Mesendoderm (in vitro differentiated cells): ENCODE data around the gene CPNE4.

Experiments used
- DNase-seq: peaks from one replicate; pipeline ENCODE4 v3.0.0; 2013
- H2AK5ac ChIP-seq: 2 replicates; pipeline ENCODE4 v1.6.1; 2013; ENCODE audit warnings: low read length, inconsistent platforms
- H2BK120ac ChIP-seq: 2 replicates; pipeline ENCODE4 v1.6.1; 2013; ENCODE audit warnings: low read depth, mild to moderate bottlenecking, low read length, moderate library complexity, mixed read lengths
- H2BK15ac ChIP-seq: replicated peaks from 2 replicates; pipeline ENCODE4 v1.6.1; 2013; ENCODE audit warnings: low read depth, mild to moderate bottlenecking, moderate library complexity
- H2BK5ac ChIP-seq: 2 replicates; pipeline ENCODE4 v1.6.1; 2013; ENCODE audit warnings: low read length, inconsistent platforms
- H3K18ac ChIP-seq: 2 replicates; pipeline ENCODE4 v1.6.1; 2013; ENCODE audit warnings: mild to moderate bottlenecking, low read length, mixed read lengths
- H3K23ac ChIP-seq: one replicate; pipeline ENCODE4 v1.6.1; 2013; ENCODE audit warnings: low read length
- H3K27ac ChIP-seq: 2 replicates; pipeline ENCODE4 v1.5.1; 2013; ENCODE audit warnings: low read depth, mild to moderate bottlenecking, inconsistent platforms, low read length, moderate library complexity
- H3K27me3 ChIP-seq: 2 replicates; pipeline ENCODE4 v1.6.1; 2013; ENCODE audit warnings: low read length, control low read depth, mild to moderate bottlenecking, inconsistent platforms; ENCODE audit not compliant: insufficient read depth, poor library complexity
- H3K36me3 ChIP-seq: 2 replicates; pipeline ENCODE4 v1.6.1; 2013; ENCODE audit warnings: low read length, inconsistent platforms; ENCODE audit not compliant: control insufficient read depth, insufficient read depth
- H3K4ac ChIP-seq: one replicate; pipeline ENCODE4 v1.6.1; 2013; ENCODE audit warnings: low read depth, mild to moderate bottlenecking, low read length, moderate library complexity
- H3K4me1 ChIP-seq: 2 replicates; pipeline ENCODE4 v1.6.1; 2013; ENCODE audit warnings: low read depth, low read length, inconsistent platforms; ENCODE audit not compliant: control insufficient read depth
- H3K4me2 ChIP-seq: 2 replicates; pipeline ENCODE4 v1.6.1; 2013; ENCODE audit warnings: low read length
- H3K4me3 ChIP-seq: 2 replicates; pipeline ENCODE4 v1.5.1; 2013; ENCODE audit warnings: mild to moderate bottlenecking, low read length
- H3K56ac ChIP-seq: one replicate; pipeline ENCODE4 v1.6.1; 2013; ENCODE audit warnings: low read length
- H3K79me1 ChIP-seq: 2 replicates; pipeline ENCODE4 v1.6.1; 2013; ENCODE audit warnings: low read length, inconsistent platforms
- H3K79me2 ChIP-seq: 2 replicates; pipeline ENCODE4 v1.6.1; 2013; ENCODE audit warnings: mild to moderate bottlenecking, low read length; ENCODE audit not compliant: control insufficient read depth, insufficient read depth
- H3K9ac ChIP-seq: 2 replicates; pipeline ENCODE4 v1.6.1; 2013; ENCODE audit warnings: low read length, inconsistent platforms
- H4K5ac ChIP-seq: one replicate; pipeline ENCODE4 v1.6.1; 2013; ENCODE audit warnings: low read length
- H4K8ac ChIP-seq: one replicate; pipeline ENCODE4 v1.6.1; 2013; ENCODE audit warnings: low read depth, mild to moderate bottlenecking, control low read depth, low read length, moderate library complexity
- WGBS: extraction: QIAGEN DNeasy Blood & Tissue Kit; methylation state at CpG from one replicate; pipeline ENCODE4 v1.1.7; 2013; ENCODE audit warnings: low lambda C conversion rate, missing lambda C conversion rate; ENCODE audit not compliant: insufficient coverage; ENCODE audit errors: extremely low coverage; 5-methylcytosine and 5-hydroxymethylcytosine counted together

CPNE4 gene

GRCh38 chr3:131560795-131561194 is 474.0 kb downstream of the CPNE4 start:
- no peak for DNase-seq
- no CpG with 5 or more reads among the region's 3 CpGs for WGBS

GRCh38 chr3:131555456-131555855 is 479.4 kb downstream of the CPNE4 start:
- no peaks in the 10 kb centered on the region for H3K27me3 ChIP-seq
- no peak overlapping the region for H3K4ac ChIP-seq
- H3K4me2 ChIP-seq = no peak overlapping the region
- DNase-seq = no peak
- no CpG with 5 or more reads among the region's 2 CpGs for WGBS
- H3K27ac ChIP-seq = no peak overlapping the region
- no peaks in the 10 kb centered on the region for H3K36me3 ChIP-seq
- no peak overlapping the region for H2BK5ac ChIP-seq
- no peak overlapping the region for H4K5ac ChIP-seq
- H2BK120ac ChIP-seq = no peak overlapping the region
- no peak overlapping the region for H3K56ac ChIP-seq
- H3K79me1 ChIP-seq = no peaks in the 10 kb centered on the region
- no peak overlapping the region for H3K18ac ChIP-seq
- no peak overlapping the region for H3K9ac ChIP-seq
- no peak overlapping the region for H2BK15ac ChIP-seq
- no peak overlapping the region for H3K23ac ChIP-seq
- peaks cover 2% of the 10 kb centered on the region for H3K4me1 ChIP-seq
- no peak overlapping the region for H2AK5ac ChIP-seq
- H4K8ac ChIP-seq = no peak overlapping the region
- H3K4me3 ChIP-seq = no peak overlapping the region
- no peaks in the 10 kb centered on the region for H3K79me2 ChIP-seq

More at GRCh38 chr3:131560795-131561194, 474.0 kb downstream of the CPNE4 start:
- Histone ChIP-seq H3K9ac (no peak overlapping the region), H3K23ac (no peak overlapping the region), H2BK120ac (no peak overlapping the region), H3K27me3 (no peaks in the 10 kb centered on the region), H3K4me1 (no peaks in the 10 kb centered on the region), H3K4ac (no peak overlapping the region), H3K27ac (no peak overlapping the region), H3K4me3 (no peak overlapping the region), H4K8ac (no peak overlapping the region), H2BK15ac (no peak overlapping the region), H3K56ac (no peak overlapping the region), H2BK5ac (no peak overlapping the region), H3K79me2 (no peaks in the 10 kb centered on the region), H3K36me3 (no peaks in the 10 kb centered on the region), H2AK5ac (no peak overlapping the region), H3K4me2 (no peak overlapping the region), H3K79me1 (no peaks in the 10 kb centered on the region), H4K5ac (no peak overlapping the region), H3K18ac (no peak overlapping the region)

- Histone ChIP-seq H3K27ac (no peak overlapping the region), H3K56ac (peak overlapping the region; percentile 27), H4K5ac (no peak overlapping the region), H3K4me1 (peaks cover 2% of the 10 kb centered on the region), H3K23ac (no peak overlapping the region), H3K18ac (no peak overlapping the region), H3K4me3 (no peak overlapping the region), H3K27me3 (no peaks in the 10 kb centered on the region), H2AK5ac (no peak overlapping the region), H3K9ac (no peak overlapping the region), H2BK120ac (no peak overlapping the region), H3K4ac (no peak overlapping the region), H3K79me1 (no peaks in the 10 kb centered on the region), H3K79me2 (no peaks in the 10 kb centered on the region), H4K8ac (no peak overlapping the region), H3K36me3 (no peaks in the 10 kb centered on the region), H2BK5ac (no peak overlapping the region), H3K4me2 (no peak overlapping the region), H2BK15ac (no peak overlapping the region)
- no peak for DNase-seq
- no CpG with 5 or more reads among the region's 3 CpGs for WGBS
These were observed 481.1 kb downstream of the CPNE4 start for GRCh38 chr3:131553495-131554247.

DNA sequence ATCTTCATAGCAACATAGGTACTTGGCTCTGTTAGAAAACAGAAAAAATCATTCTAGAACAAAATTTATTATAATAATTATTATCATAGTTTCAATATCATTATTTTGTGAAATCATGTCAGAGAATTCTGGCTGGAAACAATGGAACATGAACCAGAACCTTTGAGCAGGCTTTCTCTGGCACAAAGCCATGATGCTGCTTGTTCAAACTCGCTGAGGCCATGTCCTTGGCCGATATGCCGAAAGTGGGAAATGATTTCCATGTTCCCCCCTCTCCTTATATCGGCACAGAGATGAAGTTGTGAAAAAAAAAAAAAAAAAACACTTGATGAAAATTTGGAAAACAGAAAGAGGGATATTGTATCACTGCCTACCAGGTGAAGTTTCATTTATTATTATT is 483.1 kb downstream of the CPNE4 start:
- no peak overlapping the region for H3K18ac ChIP-seq
- WGBS = no CpG with 5 or more reads among the region's 4 CpGs
- H3K27me3 ChIP-seq = no peaks in the 10 kb centered on the region
- DNase-seq = no peak
- no peak overlapping the region for H3K4me2 ChIP-seq
- H2BK15ac ChIP-seq = no peak overlapping the region
- no peaks in the 10 kb centered on the region for H3K79me1 ChIP-seq
- H2BK5ac ChIP-seq = no peak overlapping the region
- no peak overlapping the region for H3K4ac ChIP-seq
- H2AK5ac ChIP-seq = no peak overlapping the region
- no peak overlapping the region for H4K8ac ChIP-seq
- no peaks in the 10 kb centered on the region for H3K79me2 ChIP-seq
- H3K9ac ChIP-seq = no peak overlapping the region
- no peak overlapping the region for H3K23ac ChIP-seq
- H3K36me3 ChIP-seq = no peaks in the 10 kb centered on the region
- no peak overlapping the region for H2BK120ac ChIP-seq
- no peak overlapping the region for H3K4me3 ChIP-seq
- no peak overlapping the region for H4K5ac ChIP-seq
- H3K56ac ChIP-seq = no peak overlapping the region
- H3K4me1 ChIP-seq = peaks cover 2% of the 10 kb centered on the region
- no peak overlapping the region for H3K27ac ChIP-seq

DNA sequence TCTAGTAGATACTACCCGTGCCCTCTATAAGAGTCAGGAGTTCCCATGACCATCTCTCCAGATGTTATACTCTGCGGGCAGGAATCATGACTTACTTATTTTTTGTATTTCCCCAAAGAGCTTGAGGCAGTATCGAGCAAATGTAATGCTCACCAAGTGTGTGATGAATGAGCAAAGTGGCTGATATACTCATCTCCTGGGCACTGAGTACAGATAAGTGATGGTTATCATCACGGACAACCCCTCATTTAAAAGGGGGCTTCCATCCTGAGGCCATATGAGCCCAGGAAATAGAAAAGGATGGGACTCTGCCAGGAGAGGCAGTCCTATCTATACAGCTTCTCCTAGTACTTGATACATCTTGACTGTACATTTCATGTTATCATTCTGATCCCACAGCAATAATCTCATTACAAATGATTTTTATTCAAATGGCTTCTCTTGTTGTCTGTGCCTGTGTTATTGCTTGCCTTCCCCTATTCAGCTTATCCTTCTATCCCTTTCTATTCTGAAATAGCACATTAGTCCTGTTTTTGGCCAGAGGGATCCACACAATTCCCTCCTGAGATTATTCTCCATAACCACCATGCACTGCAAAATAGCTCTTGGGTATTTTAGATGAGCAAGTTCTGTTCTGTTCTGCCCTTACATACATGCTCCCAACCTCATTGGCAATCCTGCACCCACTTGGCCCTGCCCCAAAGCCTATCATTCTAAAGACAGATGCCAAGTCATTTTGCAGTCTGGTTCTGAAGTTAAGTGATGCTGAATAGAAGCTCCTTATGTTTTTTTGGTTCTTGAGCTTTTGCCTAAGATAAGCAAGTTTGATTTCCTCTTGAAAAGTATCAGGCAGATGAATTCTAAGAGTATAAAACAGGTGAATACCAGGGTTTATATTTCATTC is 484.0 kb downstream of the CPNE4 start:
- no peak overlapping the region for H3K4me2 ChIP-seq
- H3K4ac ChIP-seq = no peak overlapping the region
- no peaks in the 10 kb centered on the region for H3K27me3 ChIP-seq
- no CpG with 5 or more reads among the region's 4 CpGs for WGBS
- no peak overlapping the region for H4K8ac ChIP-seq
- peaks cover 2% of the 10 kb centered on the region for H3K4me1 ChIP-seq
- H3K9ac ChIP-seq = no peak overlapping the region
- H4K5ac ChIP-seq = no peak overlapping the region
- no peak overlapping the region for H3K18ac ChIP-seq
- no peak overlapping the region for H3K23ac ChIP-seq
- H3K4me3 ChIP-seq = no peak overlapping the region
- H3K27ac ChIP-seq = no peak overlapping the region
- H2AK5ac ChIP-seq = peak overlapping the region; percentile 33
- H2BK15ac ChIP-seq = no peak overlapping the region
- H2BK5ac ChIP-seq = peak overlapping the region; percentile 20
- H3K79me1 ChIP-seq = no peaks in the 10 kb centered on the region
- H3K79me2 ChIP-seq = no peaks in the 10 kb centered on the region
- DNase-seq = no peak
- no peak overlapping the region for H3K56ac ChIP-seq
- no peak overlapping the region for H2BK120ac ChIP-seq
- no peaks in the 10 kb centered on the region for H3K36me3 ChIP-seq
